GM23338 (cell line): ENCODE measurements around the gene RNF182. TPM values are rescaled to one million over a fixed set of nuclear protein-coding genes. Genes with fewer than 3 reads are reported as not detected.

Experiments
- ATAC-seq: fragments of 200-7000 bp; cut with Tn5 transposase; 3 replicates; pipeline ENCODE4 v1.9.1; 2020
- DNase-seq: peaks from one replicate; pipeline ENCODE4 v3.0.0-alpha.2; 2015; ENCODE audit warnings: low spot score
- H2AFZ ChIP-seq: fragments of 200-600 bp; sonication (generic); 2 replicates; pipeline ENCODE4 v1.8.0; 2016; ENCODE audit warnings: antibody characterized with exemption, mild to moderate bottlenecking, moderate library complexity
- H3F3A ChIP-seq: fragments of 200-600 bp; sonication (generic); replicated peaks from 2 replicates; pipeline ENCODE4 v1.8.0; 2017; ENCODE audit warnings: antibody characterized with exemption, mixed run types, low read depth
- H3K27ac ChIP-seq: fragments of 200-600 bp; sonication (generic); 2 replicates; pipeline ENCODE4 v1.6.1; 2016; ENCODE audit warnings: low read depth
- H3K27me3 ChIP-seq: fragments of 200-600 bp; sonication (generic); 2 replicates; pipeline ENCODE4 v1.8.0; 2016; ENCODE audit warnings: mild to moderate bottlenecking, mixed run types, moderate library complexity; ENCODE audit not compliant: insufficient read depth
- H3K36me3 ChIP-seq: fragments of 200-600 bp; sonication (generic); 2 replicates; pipeline ENCODE4 v1.8.0; 2016; ENCODE audit warnings: mild to moderate bottlenecking; ENCODE audit not compliant: insufficient read depth
- H3K4me1 ChIP-seq: fragments of 200-600 bp; sonication (generic); 2 replicates; pipeline ENCODE4 v1.8.0; 2016; ENCODE audit warnings: mild to moderate bottlenecking, moderate library complexity; ENCODE audit not compliant: insufficient read depth
- H3K4me2 ChIP-seq: fragments of 200-600 bp; sonication (generic); 2 replicates; pipeline ENCODE4 v1.7.1; 2017; ENCODE audit warnings: mixed run types
- H3K4me3 ChIP-seq: fragments of 200-600 bp; sonication (generic); 2 replicates; pipeline ENCODE4 v1.6.1; 2016; ENCODE audit warnings: mixed run types
- H3K79me2 ChIP-seq: fragments of 200-600 bp; sonication (generic); replicated peaks from 2 replicates; pipeline ENCODE4 v1.8.0; 2017; ENCODE audit warnings: mild to moderate bottlenecking; ENCODE audit not compliant: insufficient read depth
- H3K9me2 ChIP-seq: fragments of 200-600 bp; sonication (generic); 2 replicates; pipeline ENCODE4 v1.8.0; 2017; ENCODE audit not compliant: insufficient read depth
- H4K20me1 ChIP-seq: fragments of 200-600 bp; sonication (generic); replicated peaks from 2 replicates; pipeline ENCODE4 v1.8.0; 2017; ENCODE audit warnings: mild to moderate bottlenecking; ENCODE audit not compliant: insufficient read depth
- H3K27ac Mint-ChIP-seq: 2 replicates; pipeline ENCODE4 v1.8.0; 2020; ENCODE audit warnings: inconsistent platforms, mild to moderate bottlenecking, moderate library complexity, mixed read lengths
- H3K27me3 Mint-ChIP-seq: 3 replicates; pipeline ENCODE4 v1.8.0; 2022; ENCODE audit warnings: low read depth, mild to moderate bottlenecking, moderate library complexity, mixed read lengths, inconsistent platforms; ENCODE audit not compliant: insufficient read depth, poor library complexity
- H3K36me3 Mint-ChIP-seq: 3 replicates; pipeline ENCODE4 v1.8.0; 2021; ENCODE audit warnings: low read depth, mild to moderate bottlenecking, inconsistent platforms, moderate library complexity, mixed read lengths
- H3K4me1 Mint-ChIP-seq: 3 replicates; pipeline ENCODE4 v1.8.0; 2020; ENCODE audit warnings: mild to moderate bottlenecking, inconsistent platforms, mixed read lengths
- H3K4me3 Mint-ChIP-seq: 3 replicates; pipeline ENCODE4 v1.8.0; 2021; ENCODE audit warnings: moderate library complexity, mild to moderate bottlenecking, inconsistent platforms, mixed read lengths
- H3K9me3 Mint-ChIP-seq: 3 replicates; pipeline ENCODE4 v1.8.0; 2020; ENCODE audit warnings: moderate library complexity, mild to moderate bottlenecking, inconsistent platforms, mixed read lengths
- CREB1 ChIP-seq: fragments of 250-450 bp; sonication (Bioruptor Pico); IDR thresholded peaks from 2 replicates; pipeline ENCODE4 v1.5.0; 2020; ENCODE audit warnings: low read depth, mild to moderate bottlenecking, moderate library complexity
- EZH2phosphoT487 ChIP-seq: fragments of 200-600 bp; sonication (generic); IDR thresholded peaks from one replicate; pipeline ENCODE4 v1.8.1; 2018; ENCODE audit warnings: antibody characterized with exemption; ENCODE audit not compliant: unreplicated experiment
- polyA plus RNA-seq: library from polyadenylated mRNA; unstranded; fragments of >200 nt; fragmentation: Nextera tagmentation; extraction: Ambion mirVana; gene quantifications from 2 replicates; pipeline ENCODE4 v1.2.1, GENCODE V29; 2016
- total RNA-seq: library from RNA; depleted of rRNA; stranded (reverse); fragments of >200 nt; shearing (Covaris generic); gene quantifications from 2 replicates; pipeline ENCODE4 v1.2.3, GENCODE V29; 2014
- TF ChIP-seq, protein P1 (sequence below): IDR thresholded peaks from 2 replicates; pipeline ENCODE4 v1.6.1; 2016; ENCODE audit warnings: antibody characterized with exemption
- TF ChIP-seq, protein P2 (sequence below): fragments of 250-450 bp; sonication (Bioruptor Pico); IDR thresholded peaks from 2 replicates; pipeline ENCODE4 v1.5.0; 2020; ENCODE audit warnings: mild to moderate bottlenecking, moderate library complexity

RNF182 gene
- total and polyA plus RNA-seq, 2 experiments from 2014 or later, result 3.2 to 9.8 TPM

DNA sequence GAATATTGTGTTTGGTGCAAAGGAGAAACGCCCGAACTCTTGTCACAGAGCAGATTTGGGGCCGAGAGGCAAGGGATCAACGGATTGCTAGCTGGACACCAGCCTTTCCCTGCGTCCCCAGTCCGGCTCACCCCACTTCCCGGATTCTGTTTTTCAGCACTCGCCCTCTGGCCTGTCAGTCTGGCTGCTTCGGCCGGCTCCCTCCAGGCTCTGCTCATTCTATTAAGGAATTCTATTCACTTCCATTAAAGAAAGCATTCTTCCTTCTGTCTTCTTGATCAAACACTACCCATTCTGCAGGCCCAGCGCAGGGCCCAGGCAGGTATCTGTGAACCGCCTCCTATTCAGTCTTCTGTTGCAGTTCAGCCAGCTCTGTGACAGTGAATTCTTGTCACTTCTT lies 91.7 kb downstream of the RNF182 start:
- H3K4me2 ChIP-seq, result peak overlapping the region; percentile 81
- ATAC-seq, result peak; percentile 44
- peaks cover 8% of the 10 kb centered on the region; the same call in 1 of the 2 replicates for H3K9me2 ChIP-seq

More for the DNA sequence above, 91.7 kb downstream of the RNF182 start:
- H3K4me3 Mint-ChIP-seq, result no peak overlapping the region; the same call in 2 of the 3 replicates
- H2AFZ ChIP-seq, result 0 out of 2 replicates have a peak overlapping the region, but pooled peaks have one; percentile 81
- H3K4me1 Mint-ChIP-seq, result peaks cover 27% of the 10 kb centered on the region
- peaks cover 15% of the 10 kb centered on the region for H3K9me3 Mint-ChIP-seq
- H4K20me1 ChIP-seq, result no peaks in the 10 kb centered on the region
- peak; percentile 52 for DNase-seq
- peaks cover 26% of the 10 kb centered on the region for H3K27me3 Mint-ChIP-seq
- H3K36me3 ChIP-seq, result no peaks in the 10 kb centered on the region
- 0 out of 2 replicates have a peak, but pooled peaks cover 2% of the 10 kb centered on the region for H3F3A ChIP-seq
- H3K27me3 ChIP-seq, result no peaks in the 10 kb centered on the region
- H3K4me3 ChIP-seq, result no peak overlapping the region
- H3K36me3 Mint-ChIP-seq, result peaks cover 7% of the 10 kb centered on the region; the same call in 2 of the 3 replicates
- no peak overlapping the region for H3K27ac ChIP-seq
- H3K4me1 ChIP-seq, result peaks cover 24% of the 10 kb centered on the region
- TF ChIP-seq CREB1 (CRISPR knock-in tag), result no peak
- TF ChIP-seq, protein P1, sequence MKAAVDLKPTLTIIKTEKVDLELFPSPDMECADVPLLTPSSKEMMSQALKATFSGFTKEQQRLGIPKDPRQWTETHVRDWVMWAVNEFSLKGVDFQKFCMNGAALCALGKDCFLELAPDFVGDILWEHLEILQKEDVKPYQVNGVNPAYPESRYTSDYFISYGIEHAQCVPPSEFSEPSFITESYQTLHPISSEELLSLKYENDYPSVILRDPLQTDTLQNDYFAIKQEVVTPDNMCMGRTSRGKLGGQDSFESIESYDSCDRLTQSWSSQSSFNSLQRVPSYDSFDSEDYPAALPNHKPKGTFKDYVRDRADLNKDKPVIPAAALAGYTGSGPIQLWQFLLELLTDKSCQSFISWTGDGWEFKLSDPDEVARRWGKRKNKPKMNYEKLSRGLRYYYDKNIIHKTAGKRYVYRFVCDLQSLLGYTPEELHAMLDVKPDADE, result no peak
- TF ChIP-seq, protein P2, sequence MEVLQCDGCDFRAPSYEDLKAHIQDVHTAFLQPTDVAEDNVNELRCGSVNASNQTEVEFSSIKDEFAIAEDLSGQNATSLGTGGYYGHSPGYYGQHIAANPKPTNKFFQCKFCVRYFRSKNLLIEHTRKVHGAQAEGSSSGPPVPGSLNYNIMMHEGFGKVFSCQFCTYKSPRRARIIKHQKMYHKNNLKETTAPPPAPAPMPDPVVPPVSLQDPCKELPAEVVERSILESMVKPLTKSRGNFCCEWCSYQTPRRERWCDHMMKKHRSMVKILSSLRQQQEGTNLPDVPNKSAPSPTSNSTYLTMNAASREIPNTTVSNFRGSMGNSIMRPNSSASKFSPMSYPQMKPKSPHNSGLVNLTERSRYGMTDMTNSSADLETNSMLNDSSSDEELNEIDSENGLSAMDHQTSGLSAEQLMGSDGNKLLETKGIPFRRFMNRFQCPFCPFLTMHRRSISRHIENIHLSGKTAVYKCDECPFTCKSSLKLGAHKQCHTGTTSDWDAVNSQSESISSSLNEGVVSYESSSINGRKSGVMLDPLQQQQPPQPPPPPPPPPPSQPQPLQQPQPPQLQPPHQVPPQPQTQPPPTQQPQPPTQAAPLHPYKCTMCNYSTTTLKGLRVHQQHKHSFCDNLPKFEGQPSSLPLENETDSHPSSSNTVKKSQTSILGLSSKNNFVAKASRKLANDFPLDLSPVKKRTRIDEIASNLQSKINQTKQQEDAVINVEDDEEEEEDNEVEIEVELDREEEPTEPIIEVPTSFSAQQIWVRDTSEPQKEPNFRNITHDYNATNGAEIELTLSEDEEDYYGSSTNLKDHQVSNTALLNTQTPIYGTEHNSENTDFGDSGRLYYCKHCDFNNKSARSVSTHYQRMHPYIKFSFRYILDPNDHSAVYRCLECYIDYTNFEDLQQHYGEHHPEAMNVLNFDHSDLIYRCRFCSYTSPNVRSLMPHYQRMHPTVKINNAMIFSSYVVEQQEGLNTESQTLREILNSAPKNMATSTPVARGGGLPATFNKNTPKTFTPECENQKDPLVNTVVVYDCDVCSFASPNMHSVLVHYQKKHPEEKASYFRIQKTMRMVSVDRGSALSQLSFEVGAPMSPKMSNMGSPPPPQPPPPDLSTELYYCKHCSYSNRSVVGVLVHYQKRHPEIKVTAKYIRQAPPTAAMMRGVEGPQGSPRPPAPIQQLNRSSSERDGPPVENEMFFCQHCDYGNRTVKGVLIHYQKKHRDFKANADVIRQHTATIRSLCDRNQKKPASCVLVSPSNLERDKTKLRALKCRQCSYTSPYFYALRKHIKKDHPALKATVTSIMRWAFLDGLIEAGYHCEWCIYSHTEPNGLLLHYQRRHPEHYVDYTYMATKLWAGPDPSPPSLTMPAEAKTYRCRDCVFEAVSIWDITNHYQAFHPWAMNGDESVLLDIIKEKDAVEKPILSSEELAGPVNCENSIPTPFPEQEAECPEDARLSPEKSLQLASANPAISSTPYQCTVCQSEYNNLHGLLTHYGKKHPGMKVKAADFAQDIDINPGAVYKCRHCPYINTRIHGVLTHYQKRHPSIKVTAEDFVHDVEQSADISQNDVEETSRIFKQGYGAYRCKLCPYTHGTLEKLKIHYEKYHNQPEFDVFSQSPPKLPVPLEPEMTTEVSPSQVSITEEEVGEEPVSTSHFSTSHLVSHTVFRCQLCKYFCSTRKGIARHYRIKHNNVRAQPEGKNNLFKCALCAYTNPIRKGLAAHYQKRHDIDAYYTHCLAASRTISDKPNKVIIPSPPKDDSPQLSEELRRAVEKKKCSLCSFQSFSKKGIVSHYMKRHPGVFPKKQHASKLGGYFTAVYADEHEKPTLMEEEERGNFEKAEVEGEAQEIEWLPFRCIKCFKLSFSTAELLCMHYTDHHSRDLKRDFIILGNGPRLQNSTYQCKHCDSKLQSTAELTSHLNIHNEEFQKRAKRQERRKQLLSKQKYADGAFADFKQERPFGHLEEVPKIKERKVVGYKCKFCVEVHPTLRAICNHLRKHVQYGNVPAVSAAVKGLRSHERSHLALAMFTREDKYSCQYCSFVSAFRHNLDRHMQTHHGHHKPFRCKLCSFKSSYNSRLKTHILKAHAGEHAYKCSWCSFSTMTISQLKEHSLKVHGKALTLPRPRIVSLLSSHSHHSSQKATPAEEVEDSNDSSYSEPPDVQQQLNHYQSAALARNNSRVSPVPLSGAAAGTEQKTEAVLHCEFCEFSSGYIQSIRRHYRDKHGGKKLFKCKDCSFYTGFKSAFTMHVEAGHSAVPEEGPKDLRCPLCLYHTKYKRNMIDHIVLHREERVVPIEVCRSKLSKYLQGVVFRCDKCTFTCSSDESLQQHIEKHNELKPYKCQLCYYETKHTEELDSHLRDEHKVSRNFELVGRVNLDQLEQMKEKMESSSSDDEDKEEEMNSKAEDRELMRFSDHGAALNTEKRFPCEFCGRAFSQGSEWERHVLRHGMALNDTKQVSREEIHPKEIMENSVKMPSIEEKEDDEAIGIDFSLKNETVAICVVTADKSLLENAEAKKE (CRISPR knock-in tag), result no peak
- TF ChIP-seq EZH2phosphoT487, result no peak
- no peak overlapping the region for H3K27ac Mint-ChIP-seq
- no peaks in the 10 kb centered on the region for H3K79me2 ChIP-seq
